DND-41 (cell line): ENCODE results near the gene IDUA.
"Not testable (repeated sequence)": the region's sequence is repeated elsewhere in the genome, so short reads cannot be mapped to it uniquely, and the experiment has no call there.

Experiments
- ATAC-seq: fragments of 200-7000 bp; cut with Tn5 transposase; 3 replicates; pipeline ENCODE4 v1.9.1; 2021; ENCODE audit warnings: low read depth; ENCODE audit not compliant: insufficient read depth
- DNase-seq: peaks from one replicate; pipeline ENCODE4 v3.0.0-alpha.2; 2020
- H2AFZ ChIP-seq: 2 replicates; pipeline ENCODE4 v1.6.0; 2012; ENCODE audit warnings: low read depth, low read length
- H3K27ac ChIP-seq: 2 replicates; pipeline ENCODE4 v1.5.1; 2012; ENCODE audit warnings: low read length, inconsistent platforms
- H3K27me3 ChIP-seq: fragments of 200-600 bp; sonication (generic); 2 replicates; pipeline ENCODE4 v1.6.0; 2012; ENCODE audit warnings: low read length, mild to moderate bottlenecking, inconsistent platforms; ENCODE audit not compliant: insufficient read depth, poor library complexity
- H3K36me3 ChIP-seq: 2 replicates; pipeline ENCODE4 v1.5.1; 2012; ENCODE audit warnings: low read length, inconsistent platforms; ENCODE audit not compliant: insufficient read depth
- H3K4me1 ChIP-seq: 2 replicates; pipeline ENCODE4 v1.5.1; 2012; ENCODE audit warnings: mild to moderate bottlenecking, low read length; ENCODE audit not compliant: insufficient read depth
- H3K4me2 ChIP-seq: 2 replicates; pipeline ENCODE4 v1.6.0; 2012; ENCODE audit warnings: mild to moderate bottlenecking, moderate library complexity, low read length, inconsistent platforms; ENCODE audit not compliant: insufficient read depth
- H3K4me3 ChIP-seq, 2 experiments: fragments of 200-600 bp in 1 of 2; shearing (Covaris generic) in 1 of 2; 2 replicates each; pipeline ENCODE4 v1.5.1; 2012 to 2016; ENCODE audit warnings: inconsistent platforms in 2 of 2, low read length in 2 of 2, mild to moderate bottlenecking in 2 of 2, low read depth in 1 of 2, moderate library complexity in 1 of 2
- H3K79me2 ChIP-seq: 2 replicates; pipeline ENCODE4 v1.6.0; 2012; ENCODE audit warnings: low read length, inconsistent platforms; ENCODE audit not compliant: insufficient read depth
- H3K9ac ChIP-seq: 2 replicates; pipeline ENCODE4 v1.6.0; 2012; ENCODE audit warnings: low read depth, mild to moderate bottlenecking, inconsistent platforms, low read length, moderate library complexity
- H3K9me3 ChIP-seq: 2 replicates; pipeline ENCODE4 v1.5.1; 2012; ENCODE audit warnings: low read length, moderate library complexity, mild to moderate bottlenecking, inconsistent platforms; ENCODE audit not compliant: insufficient read depth, severe bottlenecking
- H4K20me1 ChIP-seq: 2 replicates; pipeline ENCODE4 v1.6.0; 2012; ENCODE audit warnings: low read length; ENCODE audit not compliant: insufficient read depth
- EZH2 ChIP-seq: IDR thresholded peaks from 3 replicates; pipeline ENCODE4 v1.6.1; 2012; ENCODE audit warnings: borderline replicate concordance, low read depth, mild to moderate bottlenecking, moderate library complexity, low read length, inconsistent platforms; ENCODE audit not compliant: severe bottlenecking
- TF ChIP-seq, protein P1 (sequence below): IDR thresholded peaks from 2 replicates; pipeline ENCODE4 v1.5.1; 2012; ENCODE audit warnings: borderline replicate concordance, low read length, moderate library complexity, mild to moderate bottlenecking; ENCODE audit not compliant: poor library complexity, severe bottlenecking; ENCODE audit errors: extremely low read depth

IDUA gene

DNA sequence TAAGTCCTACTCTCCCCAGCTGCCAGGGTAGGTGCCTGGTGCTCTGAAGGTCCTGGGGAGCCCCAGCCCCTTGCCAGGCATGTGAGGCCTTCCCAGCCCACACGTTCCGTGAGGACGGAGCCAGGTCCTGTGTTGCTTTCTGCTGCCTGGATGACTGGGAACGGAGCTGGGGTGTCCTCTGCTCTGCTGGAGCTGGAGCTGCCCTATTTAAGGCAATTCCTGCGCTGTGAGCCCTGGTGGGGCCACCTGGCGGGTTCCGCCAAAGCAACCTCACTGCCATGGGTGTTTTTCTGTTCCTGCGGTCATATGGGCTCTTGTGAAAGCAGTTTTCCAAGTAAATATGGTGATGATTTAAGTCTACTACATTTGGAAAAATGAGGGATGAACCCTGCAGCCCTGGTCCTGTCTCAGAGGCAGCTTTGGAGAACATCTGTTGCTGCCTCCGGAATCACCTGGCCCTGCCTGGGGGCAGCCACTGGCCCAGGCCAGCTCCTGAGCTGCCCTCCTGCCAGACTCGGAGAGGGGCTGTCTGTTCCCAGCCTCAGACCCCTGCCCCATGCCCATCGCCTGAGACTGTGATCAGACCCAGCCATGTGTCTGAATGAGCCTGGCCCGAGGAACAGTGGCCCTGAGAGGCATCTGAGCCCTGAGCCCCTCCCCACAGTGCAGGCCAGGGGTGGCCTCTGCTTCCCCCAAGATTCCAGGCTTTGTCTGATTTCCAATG is 57.8 kb downstream of the IDUA start:
- H3K9me3 ChIP-seq, result no peaks in the 10 kb centered on the region
- no peaks in the 10 kb centered on the region for H3K36me3 ChIP-seq
- no peaks in the 10 kb centered on the region for H3K79me2 ChIP-seq
- DNase-seq, result no peak
- ATAC-seq, result no peak
- no peak overlapping the region for H2AFZ ChIP-seq
- H4K20me1 ChIP-seq, result peaks cover 4% of the 10 kb centered on the region; the same call in 1 of the 2 replicates
- no peak overlapping the region for H3K27ac ChIP-seq
- TF ChIP-seq EZH2, result no peak
- TF ChIP-seq, protein P1, sequence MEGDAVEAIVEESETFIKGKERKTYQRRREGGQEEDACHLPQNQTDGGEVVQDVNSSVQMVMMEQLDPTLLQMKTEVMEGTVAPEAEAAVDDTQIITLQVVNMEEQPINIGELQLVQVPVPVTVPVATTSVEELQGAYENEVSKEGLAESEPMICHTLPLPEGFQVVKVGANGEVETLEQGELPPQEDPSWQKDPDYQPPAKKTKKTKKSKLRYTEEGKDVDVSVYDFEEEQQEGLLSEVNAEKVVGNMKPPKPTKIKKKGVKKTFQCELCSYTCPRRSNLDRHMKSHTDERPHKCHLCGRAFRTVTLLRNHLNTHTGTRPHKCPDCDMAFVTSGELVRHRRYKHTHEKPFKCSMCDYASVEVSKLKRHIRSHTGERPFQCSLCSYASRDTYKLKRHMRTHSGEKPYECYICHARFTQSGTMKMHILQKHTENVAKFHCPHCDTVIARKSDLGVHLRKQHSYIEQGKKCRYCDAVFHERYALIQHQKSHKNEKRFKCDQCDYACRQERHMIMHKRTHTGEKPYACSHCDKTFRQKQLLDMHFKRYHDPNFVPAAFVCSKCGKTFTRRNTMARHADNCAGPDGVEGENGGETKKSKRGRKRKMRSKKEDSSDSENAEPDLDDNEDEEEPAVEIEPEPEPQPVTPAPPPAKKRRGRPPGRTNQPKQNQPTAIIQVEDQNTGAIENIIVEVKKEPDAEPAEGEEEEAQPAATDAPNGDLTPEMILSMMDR, result no peak
- H3K4me1 ChIP-seq, result no peaks in the 10 kb centered on the region
- H3K9ac ChIP-seq, result no peak overlapping the region
- H3K27me3 ChIP-seq, result no peaks in the 10 kb centered on the region
- H3K4me2 ChIP-seq, result no peak overlapping the region
- H3K4me3 ChIP-seq, result no peak overlapping the region

DNA sequence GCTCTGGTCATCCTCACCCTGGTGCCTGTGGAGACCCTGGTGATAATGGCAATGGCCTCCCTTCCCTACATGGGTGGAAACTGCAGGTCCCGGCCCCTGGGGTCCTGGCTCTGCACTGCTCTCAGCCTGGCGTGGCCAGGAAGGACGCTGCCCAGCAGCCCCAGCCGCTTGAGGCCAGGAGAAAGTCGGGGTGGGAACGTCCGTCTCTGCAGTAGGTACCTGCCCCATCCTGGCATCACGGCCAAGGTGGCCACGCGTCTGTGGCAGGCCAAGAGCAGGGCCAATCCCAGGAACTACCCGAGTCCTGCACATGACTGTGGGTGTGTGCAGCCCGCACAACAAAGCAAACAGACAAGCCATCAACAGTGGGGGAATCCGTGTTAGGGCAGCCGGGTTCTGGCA is 58.4 kb downstream of the IDUA start:
- Histone ChIP-seq H3K4me1 (no peaks in the 10 kb centered on the region), H3K9ac (no peak overlapping the region), H3K4me2 (no peak overlapping the region), H3K27ac (no peak overlapping the region), H4K20me1 (peaks cover 4% of the 10 kb centered on the region; the same call in 1 of the 2 replicates), H3K9me3 (no peaks in the 10 kb centered on the region), H3K79me2 (no peaks in the 10 kb centered on the region), H3K27me3 (no peaks in the 10 kb centered on the region), H2AFZ (no peak overlapping the region), H3K4me3 (no peak overlapping the region), H3K36me3 (no peaks in the 10 kb centered on the region)
- no peak for DNase-seq
- TF ChIP-seq, protein P1, result no peak
- no peak for TF ChIP-seq EZH2
- no peak for ATAC-seq

DNA sequence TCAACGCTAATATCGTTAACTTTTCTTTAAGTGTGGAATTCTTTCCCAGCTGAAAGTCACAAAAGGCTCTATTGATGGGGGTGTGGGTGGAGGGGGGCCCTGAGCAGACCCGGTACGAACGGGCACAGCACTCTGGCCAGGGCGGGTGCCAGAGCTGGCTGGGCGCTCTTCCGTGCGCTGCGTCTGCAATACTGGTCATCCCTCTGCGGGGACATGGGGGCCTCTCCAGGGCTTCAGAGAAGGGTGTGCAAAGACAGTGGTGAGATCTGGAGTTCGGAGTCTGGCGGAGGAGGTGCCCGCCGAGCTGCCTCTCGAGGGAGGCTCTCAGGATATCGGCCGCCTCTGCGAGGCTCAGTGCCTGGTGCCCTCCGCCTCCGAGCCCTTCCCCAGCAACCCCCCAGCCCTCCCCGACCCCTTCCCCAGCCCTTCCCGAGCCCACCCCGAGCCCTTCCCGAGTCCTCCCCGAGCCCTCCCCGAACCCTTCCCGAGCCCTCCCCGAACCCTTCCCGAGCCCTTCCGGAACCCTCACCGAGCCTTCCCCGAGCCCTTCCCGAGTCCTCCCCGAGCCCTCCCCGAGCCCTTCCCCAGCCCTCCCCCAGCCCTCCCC is 58.9 kb downstream of the IDUA start:
- DNase-seq (no peak), ATAC-seq (no peak)
- Histone ChIP-seq H3K9ac (no peak overlapping the region), H3K27ac (no peak overlapping the region), H4K20me1 (peaks cover 4% of the 10 kb centered on the region; the same call in 1 of the 2 replicates), H3K4me2 (no peak overlapping the region), H3K36me3 (no peaks in the 10 kb centered on the region), H3K79me2 (no peaks in the 10 kb centered on the region), H3K4me3 (no peak overlapping the region), H2AFZ (no peak overlapping the region), H3K4me1 (no peaks in the 10 kb centered on the region), H3K9me3 (no peaks in the 10 kb centered on the region), H3K27me3 (no peaks in the 10 kb centered on the region)
- no peak for TF ChIP-seq EZH2
- TF ChIP-seq, protein P1, result no peak

DNA sequence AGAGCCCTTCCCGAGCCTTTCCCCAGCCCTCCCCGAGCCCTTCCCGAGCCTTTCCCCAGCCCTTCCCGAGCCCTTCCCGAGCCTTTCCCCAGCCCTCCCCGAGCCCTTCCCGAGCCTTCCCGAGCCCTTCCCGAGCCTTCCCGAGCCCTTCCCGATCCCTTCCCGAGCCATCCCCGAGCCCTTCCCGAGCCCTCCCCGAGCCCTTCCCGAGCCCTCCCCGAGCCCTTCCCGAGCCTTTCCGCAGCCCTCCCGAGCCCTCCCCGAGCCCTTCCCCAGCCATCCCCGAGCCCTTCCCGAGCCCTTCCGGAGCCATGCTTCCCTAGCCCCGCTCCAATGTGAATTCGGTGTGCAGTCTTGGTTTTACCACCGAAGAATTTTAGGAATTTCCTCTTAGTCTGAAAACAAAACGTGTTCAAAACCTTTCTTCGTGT is 59.8 kb downstream of the IDUA start:
- ATAC-seq, H3K4me1 ChIP-seq, H3K27ac ChIP-seq, H3K36me3 ChIP-seq, H3K9me3 ChIP-seq, H3K9ac ChIP-seq, H2AFZ ChIP-seq, DNase-seq, H4K20me1 ChIP-seq, H3K79me2 ChIP-seq, H3K4me3 ChIP-seq, H3K27me3 ChIP-seq, H3K4me2 ChIP-seq: not testable (repeated sequence)
